Measurements from ENCODE around the gene CHRNA4. TPM values are rescaled to one million over a fixed set of nuclear protein-coding genes. Genes with fewer than 3 reads are reported as not detected.

CHRNA4 gene
- total RNA-seq, 2 donors from 2014 or later, result not detected

GRCh38 chr20:63377951-63378381 is 16.8 kb upstream of the CHRNA4 start:
- DNase-seq (ENCODE audit: low spot score) (no peak), ATAC-seq (no peak)
- no peaks in the 10 kb centered on the region for H3K9me3 Mint-ChIP-seq
- H3K27ac Mint-ChIP-seq, result no peak overlapping the region
- no peak overlapping the region for H3K4me3 Mint-ChIP-seq
- peaks cover 0 to 6% of the 10 kb centered on the region in 2 donors for H3K27me3 Mint-ChIP-seq
- no peaks in the 10 kb centered on the region for H3K36me3 Mint-ChIP-seq
- H3K4me1 Mint-ChIP-seq (ENCODE audit: low read depth in 2 of 2), result no peaks in the 10 kb centered on the region

- DNase-seq (ENCODE audit: low spot score), result no peak
Measured at GRCh38 chr20:63377256-63377941, 16.2 kb upstream of the CHRNA4 start.

GRCh38 chr20:63376283-63377250 is 15.4 kb upstream of the CHRNA4 start:
- Mint-ChIP-seq H3K27ac (no peak overlapping the region), H3K4me3 (no peak overlapping the region), H3K27me3 (peaks cover 0 to 6% of the 10 kb centered on the region in 2 donors), H3K36me3 (no peaks in the 10 kb centered on the region), H3K9me3 (no peaks in the 10 kb centered on the region), H3K4me1 (ENCODE audit: low read depth in 2 of 2) (no peaks in the 10 kb centered on the region)
- ATAC-seq (no peak), DNase-seq (ENCODE audit: low spot score) (no peak)

More at GRCh38 chr20:63377256-63377941, 16.2 kb upstream of the CHRNA4 start:
- Mint-ChIP-seq H3K9me3 (no peaks in the 10 kb centered on the region), H3K36me3 (no peaks in the 10 kb centered on the region), H3K4me3 (no peak overlapping the region), H3K27ac (no peak overlapping the region), H3K27me3 (peaks cover 0 to 6% of the 10 kb centered on the region in 2 donors), H3K4me1 (ENCODE audit: low read depth in 2 of 2) (no peaks in the 10 kb centered on the region)
- ATAC-seq, result no peak

- Mint-ChIP-seq H3K27me3 (peaks cover 0 to 6% of the 10 kb centered on the region in 2 donors), H3K4me3 (no peak overlapping the region), H3K36me3 (no peaks in the 10 kb centered on the region), H3K9me3 (no peaks in the 10 kb centered on the region), H3K4me1 (ENCODE audit: low read depth in 2 of 2) (no peaks in the 10 kb centered on the region), H3K27ac (no peak overlapping the region)
- ATAC-seq, result no peak
- no peak for DNase-seq (ENCODE audit: low spot score)
Measured at GRCh38 chr20:63375438-63375837, 14.3 kb upstream of the CHRNA4 start.

GRCh38 chr20:63374504-63374903 is 13.4 kb upstream of the CHRNA4 start:
- no peak overlapping the region for H3K4me3 Mint-ChIP-seq
- H3K4me1 Mint-ChIP-seq (ENCODE audit: low read depth in 2 of 2), result no peaks in the 10 kb centered on the region
- DNase-seq (ENCODE audit: low spot score) (no peak), ATAC-seq (no peak)
- no peak overlapping the region for H3K27ac Mint-ChIP-seq
- no peaks in the 10 kb centered on the region for H3K36me3 Mint-ChIP-seq
- peaks cover 0 to 6% of the 10 kb centered on the region in 2 donors for H3K27me3 Mint-ChIP-seq
- no peaks in the 10 kb centered on the region for H3K9me3 Mint-ChIP-seq

GRCh38 chr20:63373996-63374395 is 12.8 kb upstream of the CHRNA4 start:
- Mint-ChIP-seq H3K36me3 (no peaks in the 10 kb centered on the region), H3K9me3 (no peaks in the 10 kb centered on the region), H3K27me3 (peaks cover 0 to 6% of the 10 kb centered on the region in 2 donors), H3K27ac (no peak overlapping the region), H3K4me1 (ENCODE audit: low read depth in 2 of 2) (no peaks in the 10 kb centered on the region), H3K4me3 (no peak overlapping the region)
- no peak for ATAC-seq
- DNase-seq (ENCODE audit: low spot score), result no peak

- no peak overlapping the region for H3K4me3 Mint-ChIP-seq
- DNase-seq (ENCODE audit: low spot score) (no peak), ATAC-seq (no peak)
- no peaks in the 10 kb centered on the region for H3K4me1 Mint-ChIP-seq (ENCODE audit: low read depth in 2 of 2)
- no peaks in the 10 kb centered on the region for H3K36me3 Mint-ChIP-seq
- no peaks in the 10 kb centered on the region for H3K9me3 Mint-ChIP-seq
- no peak overlapping the region for H3K27ac Mint-ChIP-seq
- peaks cover 0 to 3% of the 10 kb centered on the region in 2 donors for H3K27me3 Mint-ChIP-seq
Measured at GRCh38 chr20:63372971-63373885, 12.1 kb upstream of the CHRNA4 start.

GRCh38 chr20:63371291-63371865 is 10.2 kb upstream of the CHRNA4 start:
- H3K36me3 Mint-ChIP-seq, result no peaks in the 10 kb centered on the region

GRCh38 chr20:63370618-63371187 is 9.6 kb upstream of the CHRNA4 start:
- H3K9me3 Mint-ChIP-seq, result no peaks in the 10 kb centered on the region
- no peaks in the 10 kb centered on the region for H3K4me1 Mint-ChIP-seq (ENCODE audit: low read depth in 2 of 2)
- H3K27ac Mint-ChIP-seq, result no peak overlapping the region
- H3K27me3 Mint-ChIP-seq, result no peaks in the 10 kb centered on the region
- no peak overlapping the region for H3K4me3 Mint-ChIP-seq
- ATAC-seq (no peak), DNase-seq (ENCODE audit: low spot score) (no peak)
- no peaks in the 10 kb centered on the region for H3K36me3 Mint-ChIP-seq

More at GRCh38 chr20:63371291-63371865, 10.2 kb upstream of the CHRNA4 start:
- Mint-ChIP-seq H3K27ac (no peak overlapping the region), H3K27me3 (no peaks in the 10 kb centered on the region), H3K4me3 (no peak overlapping the region), H3K4me1 (ENCODE audit: low read depth in 2 of 2) (no peaks in the 10 kb centered on the region), H3K9me3 (no peaks in the 10 kb centered on the region)
- DNase-seq (ENCODE audit: low spot score) (no peak), ATAC-seq (no peak)

GRCh38 chr20:63369724-63370617 is 8.8 kb upstream of the CHRNA4 start:
- H3K4me1 Mint-ChIP-seq (ENCODE audit: low read depth in 2 of 2), result no peaks in the 10 kb centered on the region
- ATAC-seq (no peak), DNase-seq (ENCODE audit: low spot score) (no peak)
- H3K4me3 Mint-ChIP-seq, result no peak overlapping the region
- no peak overlapping the region for H3K27ac Mint-ChIP-seq
- no peaks in the 10 kb centered on the region for H3K27me3 Mint-ChIP-seq
- no peaks in the 10 kb centered on the region for H3K36me3 Mint-ChIP-seq
- no peaks in the 10 kb centered on the region for H3K9me3 Mint-ChIP-seq

GRCh38 chr20:63369024-63369530 is 7.9 kb upstream of the CHRNA4 start:
- H3K9me3 Mint-ChIP-seq, result no peaks in the 10 kb centered on the region

GRCh38 chr20:63368151-63368550 is 7.0 kb upstream of the CHRNA4 start:
- no peak for DNase-seq (ENCODE audit: low spot score)

More at GRCh38 chr20:63369024-63369530, 7.9 kb upstream of the CHRNA4 start:
- ATAC-seq (no peak), DNase-seq (ENCODE audit: low spot score) (no peak)
- Mint-ChIP-seq H3K4me3 (no peak overlapping the region), H3K4me1 (ENCODE audit: low read depth in 2 of 2) (no peaks in the 10 kb centered on the region), H3K27me3 (no peaks in the 10 kb centered on the region), H3K36me3 (no peaks in the 10 kb centered on the region), H3K27ac (no peak overlapping the region)

More at GRCh38 chr20:63368151-63368550, 7.0 kb upstream of the CHRNA4 start:
- no peak overlapping the region for H3K4me3 Mint-ChIP-seq
- H3K9me3 Mint-ChIP-seq, result no peaks in the 10 kb centered on the region
- no peaks in the 10 kb centered on the region for H3K27me3 Mint-ChIP-seq
- H3K27ac Mint-ChIP-seq, result no peak overlapping the region
- ATAC-seq, result no peak
- no peaks in the 10 kb centered on the region for H3K36me3 Mint-ChIP-seq
- no peaks in the 10 kb centered on the region for H3K4me1 Mint-ChIP-seq (ENCODE audit: low read depth in 2 of 2)
